ENCODE measurements around the gene SLC6A9. TPM values are rescaled to one million over a fixed set of nuclear protein-coding genes. Genes with fewer than 3 reads are reported as not detected.

SLC6A9 gene
- total and polyA plus RNA-seq, 8 donors: 1.9 to 23.4 (median 4.4) TPM

DNA sequence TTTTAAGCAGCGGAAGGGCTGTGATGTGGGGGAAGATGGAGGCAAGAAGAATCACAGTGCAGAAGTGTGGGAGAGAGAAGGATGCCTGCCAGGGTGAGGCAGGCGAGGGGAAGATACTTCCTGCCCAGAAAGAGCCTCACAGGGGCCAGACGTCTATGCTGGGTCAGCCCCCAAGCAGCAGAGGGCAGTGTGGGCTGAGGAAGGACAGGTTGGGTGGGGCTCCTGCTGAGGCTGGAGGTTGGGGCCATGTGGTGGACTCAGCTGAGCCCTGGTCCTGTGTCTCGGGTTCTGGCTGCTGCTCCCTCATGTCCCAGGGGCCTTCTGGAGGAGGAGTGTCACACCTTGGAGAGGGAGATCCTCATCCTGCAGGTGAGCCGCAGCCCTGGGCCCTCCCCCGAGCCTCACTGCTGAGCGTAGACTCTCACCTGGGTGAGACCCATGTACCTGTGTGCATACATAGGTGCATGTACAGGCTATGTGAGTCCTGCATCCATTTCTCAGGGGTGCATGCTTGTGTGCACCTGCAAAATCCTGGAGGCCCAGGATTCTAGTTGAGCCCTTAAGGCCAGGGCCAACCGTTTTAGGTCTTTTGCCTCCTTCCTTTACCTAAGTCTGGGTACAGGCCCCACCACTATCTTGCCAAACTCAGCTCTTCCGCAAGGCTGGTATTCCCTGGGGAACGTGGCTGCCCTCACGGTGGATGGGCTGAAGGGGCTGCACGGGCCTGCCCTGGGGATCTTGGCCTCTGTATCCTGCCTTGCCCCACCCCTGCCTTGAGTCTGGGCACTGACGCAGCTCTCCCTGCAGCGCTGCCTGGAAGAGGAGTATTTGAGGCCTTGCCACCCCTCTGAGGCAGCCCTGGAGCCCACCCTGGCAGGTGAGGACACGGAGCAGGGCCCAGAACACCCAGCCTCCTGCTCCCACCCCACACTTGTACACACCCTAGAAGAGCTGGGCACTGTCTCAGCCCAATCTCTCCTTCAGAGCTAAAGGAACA, 36.2 kb downstream of the SLC6A9 start:
- Histone ChIP-seq H3K36me3 (no peaks in the 10 kb centered on the region), H3K4me3 (no peak overlapping the region), H3K4me1 (peaks cover 0 to 12% (median 5%) of the 10 kb centered on the region in 3 donors), H3K27ac (no peak overlapping the region), H3K27me3 (no peaks in the 10 kb centered on the region), H3K9me3 (no peaks in the 10 kb centered on the region)
- TF ChIP-seq, protein P1, sequence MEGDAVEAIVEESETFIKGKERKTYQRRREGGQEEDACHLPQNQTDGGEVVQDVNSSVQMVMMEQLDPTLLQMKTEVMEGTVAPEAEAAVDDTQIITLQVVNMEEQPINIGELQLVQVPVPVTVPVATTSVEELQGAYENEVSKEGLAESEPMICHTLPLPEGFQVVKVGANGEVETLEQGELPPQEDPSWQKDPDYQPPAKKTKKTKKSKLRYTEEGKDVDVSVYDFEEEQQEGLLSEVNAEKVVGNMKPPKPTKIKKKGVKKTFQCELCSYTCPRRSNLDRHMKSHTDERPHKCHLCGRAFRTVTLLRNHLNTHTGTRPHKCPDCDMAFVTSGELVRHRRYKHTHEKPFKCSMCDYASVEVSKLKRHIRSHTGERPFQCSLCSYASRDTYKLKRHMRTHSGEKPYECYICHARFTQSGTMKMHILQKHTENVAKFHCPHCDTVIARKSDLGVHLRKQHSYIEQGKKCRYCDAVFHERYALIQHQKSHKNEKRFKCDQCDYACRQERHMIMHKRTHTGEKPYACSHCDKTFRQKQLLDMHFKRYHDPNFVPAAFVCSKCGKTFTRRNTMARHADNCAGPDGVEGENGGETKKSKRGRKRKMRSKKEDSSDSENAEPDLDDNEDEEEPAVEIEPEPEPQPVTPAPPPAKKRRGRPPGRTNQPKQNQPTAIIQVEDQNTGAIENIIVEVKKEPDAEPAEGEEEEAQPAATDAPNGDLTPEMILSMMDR (IDR thresholded peaks at IDR 0.05): no peak
- DNase-seq: peak in 1 of 6 donors; percentile 60
- FAIRE-seq: no peak
- no peak for ATAC-seq
- WGBS, 2 donors: 79 to 81% methylated on average over 15 of the region's 15 CpGs
- intact Hi-C loops (cut with DNase I): no loop called here

DNA sequence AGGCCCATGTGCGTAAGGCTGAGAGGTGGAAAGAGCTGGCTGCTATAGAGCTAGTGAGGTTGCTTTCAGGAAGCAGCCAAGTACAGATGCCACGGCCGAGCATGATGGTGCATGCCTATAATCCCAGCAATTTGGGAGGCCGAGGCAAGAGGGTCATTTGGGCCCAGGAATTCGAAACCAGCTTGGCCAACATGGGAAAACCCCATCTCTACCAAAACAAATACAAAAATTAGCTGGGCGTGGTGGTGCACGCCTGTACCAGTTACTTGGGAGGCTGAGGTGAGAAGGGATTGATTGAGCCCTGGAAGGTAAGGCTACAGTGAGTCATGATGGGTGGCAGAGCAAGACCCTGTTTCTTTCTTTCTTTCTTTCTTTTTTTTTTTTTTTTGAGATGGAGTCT, 37.2 kb downstream of the SLC6A9 start:
- TF ChIP-seq, protein P1 (IDR thresholded peaks at IDR 0.05): no peak
- H3K4me1 ChIP-seq: peaks cover 0 to 12% (median 5%) of the 10 kb centered on the region in 3 donors
- no peaks in the 10 kb centered on the region for H3K27me3 ChIP-seq
- ATAC-seq: no peak
- no peaks in the 10 kb centered on the region for H3K36me3 ChIP-seq
- FAIRE-seq: no peak
- 91 to 94% methylated on average over 7 of the region's 7 CpGs for WGBS, 2 donors
- intact Hi-C loops (cut with DNase I): no loop called here
- H3K9me3 ChIP-seq: no peaks in the 10 kb centered on the region
- no peak overlapping the region for H3K27ac ChIP-seq
- H3K4me3 ChIP-seq: no peak overlapping the region
- DNase-seq: no peak

DNA sequence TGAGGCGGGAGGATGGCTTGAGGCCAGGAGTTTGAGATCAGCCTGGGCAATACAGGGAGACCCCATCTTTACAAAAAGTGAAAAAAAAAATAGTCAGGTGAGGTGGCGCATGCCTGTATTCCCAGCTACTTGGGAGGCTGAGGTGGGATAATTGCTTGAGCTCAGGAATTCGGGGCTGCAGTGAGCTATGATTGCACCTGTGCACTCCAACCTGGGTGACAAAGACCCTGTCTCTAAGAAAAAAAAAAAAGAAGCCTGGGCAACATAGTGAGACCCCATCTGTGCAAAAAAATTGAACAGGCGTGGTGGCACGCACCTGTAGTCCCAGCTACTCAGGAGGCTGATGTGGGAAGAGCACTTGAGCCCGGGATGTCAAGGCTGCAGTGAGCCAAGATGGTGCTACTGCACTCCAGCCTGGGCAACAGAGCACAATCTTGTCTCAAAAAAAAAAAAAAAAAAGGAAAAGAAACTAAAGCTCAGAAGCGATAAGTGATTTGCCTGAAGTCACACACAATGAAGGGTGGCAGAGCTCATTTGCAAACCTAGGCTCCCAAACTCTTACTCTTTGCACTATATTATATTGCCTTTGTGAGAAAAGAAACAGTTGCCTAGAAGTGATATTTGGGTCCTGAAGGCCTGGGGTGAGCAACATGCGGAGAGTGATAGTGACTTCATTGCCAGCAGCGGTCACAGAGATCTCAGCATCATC, 37.9 kb downstream of the SLC6A9 start:
- intact Hi-C loops (cut with DNase I): no loop called here
- no peak overlapping the region for H3K27ac ChIP-seq
- peaks cover 0 to 12% (median 5%) of the 10 kb centered on the region in 3 donors for H3K4me1 ChIP-seq
- no peaks in the 10 kb centered on the region for H3K27me3 ChIP-seq
- H3K36me3 ChIP-seq: no peaks in the 10 kb centered on the region
- no peak overlapping the region for H3K4me3 ChIP-seq
- TF ChIP-seq, protein P1 (IDR thresholded peaks at IDR 0.05): no peak
- FAIRE-seq (no peak), DNase-seq (no peak), ATAC-seq (no peak)
- 91 to 95% methylated on average over 9 of the region's 9 CpGs for WGBS, 2 donors
- no peaks in the 10 kb centered on the region for H3K9me3 ChIP-seq

DNA sequence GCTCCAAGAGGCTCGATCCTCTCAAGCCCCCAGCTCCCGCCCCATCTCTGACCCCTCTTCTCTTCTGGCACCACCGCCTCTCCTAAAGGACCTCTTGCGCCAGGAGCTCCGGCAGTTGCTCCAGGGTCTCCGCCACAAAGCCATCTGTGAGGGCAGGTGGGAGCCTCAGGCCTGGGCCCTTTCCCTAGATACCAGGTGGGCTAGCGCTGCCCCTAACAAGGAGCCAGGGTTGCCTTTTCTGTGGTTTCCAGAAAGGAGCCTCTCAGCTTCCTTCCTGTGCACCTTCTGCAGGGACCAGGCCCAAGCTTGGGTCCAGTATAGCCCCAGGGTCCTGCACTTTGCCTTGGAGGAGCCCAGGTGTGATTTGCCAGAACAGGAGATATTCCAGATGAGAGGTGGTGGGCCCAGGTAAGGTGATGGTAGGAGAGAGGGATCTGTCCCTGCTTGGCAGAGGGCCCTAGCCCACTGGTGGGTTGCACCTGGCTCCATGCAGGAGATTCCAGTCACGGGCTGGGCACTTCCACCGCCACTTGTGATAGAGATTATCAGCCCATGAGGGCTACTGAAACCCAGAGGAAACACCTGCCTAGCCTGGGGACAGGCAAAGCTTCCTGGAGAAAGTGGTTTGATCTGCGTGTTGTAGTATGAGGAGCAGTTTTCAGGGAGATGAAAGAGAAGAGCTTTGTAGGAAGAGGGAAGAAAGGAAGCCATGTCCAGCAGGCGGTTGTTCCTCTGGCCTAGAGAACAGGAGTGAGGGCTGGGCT, 38.8 kb downstream of the SLC6A9 start:
- TF ChIP-seq, protein P1 (IDR thresholded peaks at IDR 0.05): no peak
- intact Hi-C loops (cut with DNase I): no loop called here
- Histone ChIP-seq H3K27me3 (no peaks in the 10 kb centered on the region), H3K4me1 (peaks cover 0 to 12% (median 5%) of the 10 kb centered on the region in 3 donors), H3K4me3 (peak overlapping the region; percentile 57 to 87 (median 64)), H3K9me3 (no peaks in the 10 kb centered on the region), H3K36me3 (no peaks in the 10 kb centered on the region), H3K27ac (peak overlapping the region; percentile 73 to 89 (median 84))
- 34 to 37% methylated on average over 11 of the region's 11 CpGs for WGBS, 2 donors
- FAIRE-seq: no peak
- DNase-seq: peak in 1 of 6 donors; percentile 38
- ATAC-seq: peak in 1 of 4 donors; percentile 0
